ENCODE measurements around the gene DESI1. TPM values are rescaled to one million over a fixed set of nuclear protein-coding genes. Genes with fewer than 3 reads are reported as not detected.

The DESI1 gene
- total RNA-seq (2022; extraction: Qiagen RNA extraction) = 14.5 to 17.1 TPM (median 15.3 TPM) in 5 replicates

GRCh38 chr22:41620589-41621098, at the start of gene DESI1:
Gene DESI1 (minus strand): TSS chr22:41621043. CDS start chr22:41620839, 204 bp downstream.

GRCh38 chr22:41621099-41621910, 462 bp upstream of the DESI1 start, which contains the start of gene XRCC6:
Gene XRCC6 (plus strand): TSS chr22:41621295. CDS start chr22:41622005, 710 bp downstream.

GRCh38 chr22:41589391-41590241, 31.2 kb downstream of the DESI1 start, which contains the start of gene PMM1:
Gene PMM1 (minus strand): TSS chr22:41589840. CDS start chr22:41589805, 35 bp downstream.

Other genes starting within 250 kb of the DESI1 start
- 0.80 to 1.3 TPM (median 1.1 TPM) in 5 replicates for gene TEF, start 239.1 kb downstream of the DESI1 start, total RNA-seq (2022; extraction: Qiagen RNA extraction)
- 21.0 to 27.6 TPM (median 22.7 TPM) in 5 replicates for gene TOB2, start 174.2 kb downstream of the DESI1 start, total RNA-seq (2022; extraction: Qiagen RNA extraction)
- 62.3 to 80.9 TPM (median 64.0 TPM) in 5 replicates for gene PHF5A, start 152.4 kb downstream of the DESI1 start, total RNA-seq (2022; extraction: Qiagen RNA extraction)
- 45.5 to 48.7 TPM (median 47.5 TPM) in 5 replicates for gene ACO2, start 151.9 kb downstream of the DESI1 start, total RNA-seq (2022; extraction: Qiagen RNA extraction)
- 25.7 to 45.6 TPM (median 38.2 TPM) in 5 replicates for gene POLR3H, start 76.6 kb downstream of the DESI1 start, total RNA-seq (2022; extraction: Qiagen RNA extraction)
- 2.0 to 2.9 TPM (median 2.4 TPM) in 5 replicates for gene CSDC2, start 60.0 kb downstream of the DESI1 start, total RNA-seq (2022; extraction: Qiagen RNA extraction)
- 25.2 to 32.2 TPM (median 29.1 TPM) in 5 replicates for gene PMM1, start 31.2 kb downstream of the DESI1 start, total RNA-seq (2022; extraction: Qiagen RNA extraction)
- 286 to 333 TPM (median 297 TPM) in 5 replicates for gene XRCC6, start 252 bp upstream of the DESI1 start, total RNA-seq (2022; extraction: Qiagen RNA extraction)
- gene SNU13, start 67.8 kb upstream of the DESI1 start, total RNA-seq (2022; extraction: Qiagen RNA extraction) = 111 to 197 TPM (median 184 TPM) in 5 replicates
- gene MEI1, start 78.5 kb upstream of the DESI1 start, total RNA-seq (2022; extraction: Qiagen RNA extraction) = not detected in 5 replicates
- 2.7 to 3.4 TPM (median 3.0 TPM) in 5 replicates for gene CCDC134, start 179.6 kb upstream of the DESI1 start, total RNA-seq (2022; extraction: Qiagen RNA extraction)
- gene SREBF2, start 212.1 kb upstream of the DESI1 start, total RNA-seq (2022; extraction: Qiagen RNA extraction) = 21.9 to 32.5 TPM (median 28.7 TPM) in 5 replicates